ENCODE results near the gene GFPT1.

DNA sequence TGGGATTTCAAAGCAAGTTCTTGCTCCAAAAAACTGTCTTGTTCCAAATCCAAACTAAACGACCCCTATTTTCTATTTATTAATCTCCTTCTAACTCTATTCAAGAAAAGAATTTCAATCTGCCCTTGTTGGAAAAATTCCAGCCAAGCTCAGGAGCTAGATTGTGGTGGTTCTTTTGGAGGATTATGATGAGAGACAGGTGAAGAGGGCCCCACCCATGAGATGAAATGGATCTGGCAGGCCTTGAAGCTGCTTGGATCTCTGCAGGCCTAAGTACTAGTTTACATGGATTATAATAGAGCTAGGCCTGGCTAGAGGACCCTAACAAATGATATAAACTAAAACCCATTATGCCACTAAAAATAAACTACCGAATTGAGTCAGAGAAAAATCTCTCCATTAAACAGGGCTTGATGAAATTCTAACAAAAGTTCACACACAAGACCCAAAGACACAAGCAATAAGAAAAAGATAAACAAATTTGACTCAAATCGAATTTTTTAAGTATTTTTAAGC is 101.6 kb downstream of the GFPT1 start:
- TF ChIP-seq POLR2A (IDR thresholded peaks at IDR 0.05) = no peak
- TF ChIP-seq, protein P1, sequence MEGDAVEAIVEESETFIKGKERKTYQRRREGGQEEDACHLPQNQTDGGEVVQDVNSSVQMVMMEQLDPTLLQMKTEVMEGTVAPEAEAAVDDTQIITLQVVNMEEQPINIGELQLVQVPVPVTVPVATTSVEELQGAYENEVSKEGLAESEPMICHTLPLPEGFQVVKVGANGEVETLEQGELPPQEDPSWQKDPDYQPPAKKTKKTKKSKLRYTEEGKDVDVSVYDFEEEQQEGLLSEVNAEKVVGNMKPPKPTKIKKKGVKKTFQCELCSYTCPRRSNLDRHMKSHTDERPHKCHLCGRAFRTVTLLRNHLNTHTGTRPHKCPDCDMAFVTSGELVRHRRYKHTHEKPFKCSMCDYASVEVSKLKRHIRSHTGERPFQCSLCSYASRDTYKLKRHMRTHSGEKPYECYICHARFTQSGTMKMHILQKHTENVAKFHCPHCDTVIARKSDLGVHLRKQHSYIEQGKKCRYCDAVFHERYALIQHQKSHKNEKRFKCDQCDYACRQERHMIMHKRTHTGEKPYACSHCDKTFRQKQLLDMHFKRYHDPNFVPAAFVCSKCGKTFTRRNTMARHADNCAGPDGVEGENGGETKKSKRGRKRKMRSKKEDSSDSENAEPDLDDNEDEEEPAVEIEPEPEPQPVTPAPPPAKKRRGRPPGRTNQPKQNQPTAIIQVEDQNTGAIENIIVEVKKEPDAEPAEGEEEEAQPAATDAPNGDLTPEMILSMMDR (IDR thresholded peaks at IDR 0.05) = no peak

Measured in adrenal gland (tissue), 5 donors.